ENCODE results near the gene METTL5.
A peak's percentile ranks its signal among the peaks of the same experiment; 100 is the strongest.

Gene METTL5

GRCh38 chr2:169768262-169768995 is 56.3 kb downstream of the METTL5 start:
- H3K4me2 ChIP-seq (ENCODE audit: low read depth, low read length), result peak overlapping the region; percentile 64; the same call in 1 of the 2 replicates
- no peaks in the 10 kb centered on the region for H4K20me1 ChIP-seq (ENCODE audit: insufficient read depth, low read length)
- H3K9me3 ChIP-seq (replicated peaks; ENCODE audit: insufficient read depth, low read length), result no peaks in the 10 kb centered on the region
- peaks cover 23% of the 10 kb centered on the region for H3K27me3 ChIP-seq (replicated peaks; ENCODE audit: insufficient read depth, low read length)
- TF ChIP-seq CTCF (IDR thresholded peaks at IDR 0.05; ENCODE audit: low read length) (no peak), EZH2phosphoT487 (IDR thresholded peaks at IDR 0.05; ENCODE audit: low read length) (no peak)
- no peak overlapping the region for H3K27ac ChIP-seq (ENCODE audit: low read length)
- H3K9ac ChIP-seq (ENCODE audit: low read length), result no peak overlapping the region
- H3K4me3 ChIP-seq (ENCODE audit: low read length), result peak overlapping the region; percentile 54
- no peaks in the 10 kb centered on the region for H3K9me2 ChIP-seq (replicated peaks; ENCODE audit: insufficient read depth, low read length)
- no peak for DNase-seq
- no peaks in the 10 kb centered on the region for H3K4me1 ChIP-seq (ENCODE audit: low read length)
- H2AFZ ChIP-seq (ENCODE audit: low read length), result peak overlapping the region; percentile 7; the same call in 1 of the 2 replicates
- no peaks in the 10 kb centered on the region for H3K36me3 ChIP-seq (replicated peaks; ENCODE audit: insufficient read depth, low read length)
- no peaks in the 10 kb centered on the region for H3F3A ChIP-seq (ENCODE audit: insufficient read depth, low read length)
- no peaks in the 10 kb centered on the region for H3K79me2 ChIP-seq (ENCODE audit: low read length)

DNA sequence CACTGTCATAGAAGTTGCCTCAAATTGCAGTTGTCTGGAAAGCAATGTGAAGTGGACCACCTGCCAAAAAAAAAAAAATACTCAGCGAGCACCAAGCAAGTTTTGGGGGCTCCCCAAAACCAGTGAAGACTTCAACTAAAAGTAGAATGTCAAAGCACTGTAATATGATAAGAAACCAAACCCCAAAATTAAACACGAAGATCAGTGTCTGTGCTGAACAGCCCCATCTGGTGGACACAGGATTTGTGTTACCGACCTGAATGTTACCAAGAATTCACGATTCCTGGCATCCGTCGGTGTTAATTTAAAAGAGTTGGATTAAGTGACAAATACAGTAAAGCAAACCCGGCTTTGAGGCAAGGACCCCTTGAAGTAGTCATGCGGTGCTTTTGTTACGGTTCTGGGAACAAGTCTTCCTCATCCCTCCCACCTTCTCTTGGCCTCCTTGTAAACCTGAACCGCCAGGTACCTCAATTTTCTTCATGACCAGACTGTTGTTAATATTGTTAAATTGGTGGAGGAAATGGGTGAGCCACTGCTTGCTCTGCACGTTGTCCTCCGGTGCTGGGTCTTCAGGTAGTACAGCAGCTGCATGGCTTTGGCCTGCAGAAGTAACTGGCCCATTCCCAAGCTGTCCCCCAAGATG is 57.3 kb downstream of the METTL5 start:
- H3K4me1 ChIP-seq (ENCODE audit: low read length), result no peaks in the 10 kb centered on the region
- no peaks in the 10 kb centered on the region for H3K79me2 ChIP-seq (ENCODE audit: low read length)
- H4K20me1 ChIP-seq (ENCODE audit: insufficient read depth, low read length), result no peaks in the 10 kb centered on the region
- peak; percentile 80 for TF ChIP-seq CTCF (IDR thresholded peaks at IDR 0.05; ENCODE audit: low read length)
- TF ChIP-seq EZH2 (optimal IDR thresholded peaks at IDR 0.05; ENCODE audit: low read depth, low read length), result no peak
- no peak for TF ChIP-seq EZH2phosphoT487 (IDR thresholded peaks at IDR 0.05; ENCODE audit: low read length)
- H3F3A ChIP-seq (ENCODE audit: insufficient read depth, low read length), result no peaks in the 10 kb centered on the region
- H3K27me3 ChIP-seq (replicated peaks; ENCODE audit: insufficient read depth, low read length), result peaks cover 23% of the 10 kb centered on the region
- H3K9ac ChIP-seq (ENCODE audit: low read length), result no peak overlapping the region
- peak overlapping the region; percentile 64; the same call in 1 of the 2 replicates for H3K4me2 ChIP-seq (ENCODE audit: low read depth, low read length)
- H3K9me2 ChIP-seq (replicated peaks; ENCODE audit: insufficient read depth, low read length), result no peaks in the 10 kb centered on the region
- no peak overlapping the region for H3K4me3 ChIP-seq (ENCODE audit: low read length)
- no peaks in the 10 kb centered on the region for H3K36me3 ChIP-seq (replicated peaks; ENCODE audit: insufficient read depth, low read length)
- H3K9me3 ChIP-seq (replicated peaks; ENCODE audit: insufficient read depth, low read length), result no peaks in the 10 kb centered on the region
- no peak overlapping the region for H3K27ac ChIP-seq (ENCODE audit: low read length)
- H2AFZ ChIP-seq (ENCODE audit: low read length), result peak overlapping the region; percentile 7; the same call in 1 of the 2 replicates
- DNase-seq, result peak; percentile 66

DNA sequence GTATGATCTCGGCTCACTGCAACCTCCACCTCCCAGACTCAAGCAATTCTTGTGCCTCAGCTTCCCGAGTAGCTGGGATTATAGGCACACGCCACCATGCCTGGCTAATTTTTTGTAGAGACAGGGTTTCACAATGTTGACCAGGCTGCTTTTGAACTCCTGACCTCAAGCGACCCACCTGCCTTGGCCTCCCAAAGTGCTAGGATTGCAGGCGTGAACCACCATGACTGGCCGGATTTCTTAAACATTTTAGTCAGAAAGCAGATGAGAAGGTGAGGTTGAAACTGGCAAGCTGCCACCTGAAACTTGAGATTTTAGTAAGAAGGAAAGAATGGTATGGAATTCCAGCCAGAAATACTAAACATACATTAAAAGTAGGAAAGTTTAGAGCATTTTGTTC is 59.2 kb downstream of the METTL5 start:
- Histone ChIP-seq H3K4me3 (ENCODE audit: low read length) (no peak overlapping the region), H3K27me3 (replicated peaks; ENCODE audit: insufficient read depth, low read length) (peaks cover 23% of the 10 kb centered on the region), H3K4me1 (ENCODE audit: low read length) (no peaks in the 10 kb centered on the region), H3K27ac (ENCODE audit: low read length) (no peak overlapping the region), H3K79me2 (ENCODE audit: low read length) (no peaks in the 10 kb centered on the region), H3F3A (ENCODE audit: insufficient read depth, low read length) (no peaks in the 10 kb centered on the region), H4K20me1 (ENCODE audit: insufficient read depth, low read length) (no peaks in the 10 kb centered on the region), H3K36me3 (replicated peaks; ENCODE audit: insufficient read depth, low read length) (no peaks in the 10 kb centered on the region), H3K4me2 (ENCODE audit: low read depth, low read length) (no peak overlapping the region), H3K9ac (ENCODE audit: low read length) (no peak overlapping the region), H2AFZ (ENCODE audit: low read length) (no peak overlapping the region), H3K9me2 (replicated peaks; ENCODE audit: insufficient read depth, low read length) (no peaks in the 10 kb centered on the region), H3K9me3 (replicated peaks; ENCODE audit: insufficient read depth, low read length) (no peaks in the 10 kb centered on the region)
- TF ChIP-seq EZH2 (optimal IDR thresholded peaks at IDR 0.05; ENCODE audit: low read depth, low read length), result no peak
- TF ChIP-seq CTCF (IDR thresholded peaks at IDR 0.05; ENCODE audit: low read length), result no peak
- no peak for TF ChIP-seq EZH2phosphoT487 (IDR thresholded peaks at IDR 0.05; ENCODE audit: low read length)
- DNase-seq, result no peak
